ENCODE measurements around the gene BANK1.

DNA sequence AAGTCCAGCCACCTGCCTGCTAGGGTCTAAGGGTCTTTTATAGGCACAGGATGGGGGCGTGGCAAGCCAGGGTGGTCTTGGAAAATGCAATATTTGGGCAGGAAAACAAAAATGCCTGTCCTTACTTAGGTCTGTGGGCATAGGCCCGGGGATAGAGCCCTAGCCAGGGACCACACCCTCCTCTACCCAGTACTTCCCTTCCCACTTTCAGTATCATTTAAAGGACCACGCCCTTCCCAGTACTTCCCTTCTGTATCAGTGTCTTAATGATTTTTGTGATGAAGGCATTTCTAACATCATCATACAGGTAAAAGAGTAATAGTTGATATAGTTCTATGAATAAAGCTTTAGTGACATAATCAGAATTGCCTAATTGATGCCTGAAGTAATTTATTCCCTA, 11.4 kb downstream of the BANK1 start:
- TF ChIP-seq EZH2 (IDR thresholded peaks at IDR 0.05; ENCODE audit: low read length, missing control alignments) (no peak), CTCF (conservative IDR thresholded peaks at IDR 0.05 in 1 of 2, IDR thresholded peaks at IDR 0.05 in 1 of 2; ENCODE audit: low read depth in 1 of 2, low read length in 2 of 2) (no peak)

Measured in fibroblast of lung (primary cell).